Glutamatergic neuron (in vitro differentiated cells): ENCODE measurements around the gene MRPS5. TPM values are rescaled to one million over a fixed set of nuclear protein-coding genes. Genes with fewer than 3 reads are reported as not detected.

Experiments used
- DNase-seq: peaks from one replicate; pipeline ENCODE4 v3.0.0; 2022
- H3K27ac Mint-ChIP-seq: one replicate; pipeline ENCODE4 v1.8.0; 2020; ENCODE audit warnings: mild to moderate bottlenecking, mixed read lengths, inconsistent platforms; ENCODE audit not compliant: unreplicated experiment
- H3K27me3 Mint-ChIP-seq: one replicate; pipeline ENCODE4 v1.8.0; 2020; ENCODE audit warnings: mild to moderate bottlenecking, moderate library complexity, mixed read lengths, inconsistent platforms; ENCODE audit not compliant: unreplicated experiment
- H3K36me3 Mint-ChIP-seq: one replicate; pipeline ENCODE4 v1.8.0; 2020; ENCODE audit warnings: mild to moderate bottlenecking, mixed read lengths, inconsistent platforms; ENCODE audit not compliant: unreplicated experiment
- H3K4me1 Mint-ChIP-seq: one replicate; pipeline ENCODE4 v1.8.0; 2020; ENCODE audit warnings: mild to moderate bottlenecking, low read depth, mixed read lengths, inconsistent platforms; ENCODE audit not compliant: unreplicated experiment
- H3K4me3 Mint-ChIP-seq: one replicate; pipeline ENCODE4 v1.8.0; 2020; ENCODE audit warnings: mild to moderate bottlenecking, mixed read lengths, inconsistent platforms; ENCODE audit not compliant: unreplicated experiment
- H3K9me3 Mint-ChIP-seq: one replicate; pipeline ENCODE4 v1.8.0; 2020; ENCODE audit warnings: mild to moderate bottlenecking, moderate library complexity, mixed read lengths, inconsistent platforms; ENCODE audit not compliant: unreplicated experiment
- CTCF ChIP-seq: fragments of 200-600 bp; sonication (generic); IDR thresholded peaks from one replicate; pipeline ENCODE4 v1.5.0; 2021; ENCODE audit not compliant: partially characterized antibody, unreplicated experiment
- total RNA-seq: library from RNA; stranded (reverse); fragmentation: NEBNext Ultra II Directional; extraction: Animal tissue kit (Norgen Biotek cat#: 25700); gene quantifications from one replicate; pipeline ENCODE4 v1.2.1, GENCODE V29; 2021; ENCODE audit not compliant: unreplicated experiment

The MRPS5 gene
- total RNA-seq, 1 donor from 2014 or later, result 68.7 TPM

GRCh38 chr2:95042472-95043271 is 78.9 kb downstream of the MRPS5 start:
- Mint-ChIP-seq H3K36me3 (peaks cover 15% of the 10 kb centered on the region), H3K4me3 (no peak overlapping the region), H3K9me3 (peaks cover 10% of the 10 kb centered on the region), H3K27ac (no peak overlapping the region), H3K4me1 (peaks cover 2% of the 10 kb centered on the region), H3K27me3 (peaks cover 13% of the 10 kb centered on the region)
- TF ChIP-seq CTCF, result no peak
- no peak for DNase-seq

GRCh38 chr2:95041824-95042442 is 79.7 kb downstream of the MRPS5 start:
- DNase-seq, result no peak
- Mint-ChIP-seq H3K27ac (no peak overlapping the region), H3K36me3 (peaks cover 23% of the 10 kb centered on the region), H3K4me1 (peaks cover 2% of the 10 kb centered on the region), H3K27me3 (peaks cover 18% of the 10 kb centered on the region), H3K4me3 (no peak overlapping the region), H3K9me3 (peaks cover 17% of the 10 kb centered on the region)
- TF ChIP-seq CTCF, result no peak

- Mint-ChIP-seq H3K27me3 (peaks cover 22% of the 10 kb centered on the region), H3K4me3 (no peak overlapping the region), H3K36me3 (peaks cover 26% of the 10 kb centered on the region), H3K4me1 (peaks cover 2% of the 10 kb centered on the region), H3K27ac (no peak overlapping the region), H3K9me3 (peaks cover 13% of the 10 kb centered on the region)
- TF ChIP-seq CTCF, result no peak
- no peak for DNase-seq
Observed at GRCh38 chr2:95041060-95041823, 80.4 kb downstream of the MRPS5 start.

GRCh38 chr2:95040426-95040825 is 81.2 kb downstream of the MRPS5 start:
- H3K4me3 Mint-ChIP-seq, result no peak overlapping the region
- DNase-seq, result no peak
- H3K4me1 Mint-ChIP-seq, result peaks cover 2% of the 10 kb centered on the region
- H3K27me3 Mint-ChIP-seq, result peaks cover 19% of the 10 kb centered on the region
- no peak for TF ChIP-seq CTCF
- peaks cover 26% of the 10 kb centered on the region for H3K36me3 Mint-ChIP-seq
- H3K9me3 Mint-ChIP-seq, result peaks cover 16% of the 10 kb centered on the region
- H3K27ac Mint-ChIP-seq, result no peak overlapping the region
